GM12878 (cell line): ENCODE data around the gene MLPH. TPM values are rescaled to one million over a fixed set of nuclear protein-coding genes. Genes with fewer than 3 reads are reported as not detected.

Source experiments
- ATAC-seq: fragments of 200-7000 bp; cut with Tn5 transposase; 3 replicates; pipeline ENCODE4 v1.9.1; 2020; ENCODE audit warnings: mild to moderate bottlenecking, moderate library complexity
- BruUV-seq: library from RNA; stranded (reverse); fragments of 400-500 nt; replicated peaks from 2 replicates; lab custom pipeline; 2021; lab: Mats Ljungman, UMichigan
- CTCF ChIA-PET: fragments of 300-600 bp; sonication (Branson Sonifier 250); formaldehyde crosslinking; extraction: SDS; loops from one replicate; lab custom pipeline; 2021; ENCODE audit warnings: inconsistent platforms; lab: Yijun Ruan, JAX
- POLR2A ChIA-PET: fragments of 350-600 bp; formaldehyde crosslinking; extraction: SDS; loops from one replicate; lab custom pipeline; 2021; ENCODE audit warnings: inconsistent platforms; lab: Charles Lee
- RAD21 ChIA-PET: fragments of 300-600 bp; sonication (Branson Sonifier 250); formaldehyde crosslinking; loops from one replicate; lab custom pipeline; 2023; ENCODE audit warnings: antibody characterized with exemption; ENCODE audit not compliant: unreplicated experiment; lab: Charles Lee
- SMC1A ChIA-PET: fragments of 300-600 bp; sonication (Branson Sonifier 250); formaldehyde crosslinking; loops from one replicate; lab custom pipeline; 2023; ENCODE audit not compliant: unreplicated experiment, uncharacterized antibody; lab: Charles Lee
- DNase-seq: peaks from one replicate; pipeline ENCODE4 v3.0.0-alpha.2; 2011; ENCODE audit warnings: low read depth, low spot score
- FAIRE-seq: peaks from 3 replicates; lab custom pipeline; 2011; peaks lifted over from hg19 to GRCh38; lab: Jason Lieb, UNC
- H2AFZ ChIP-seq: 2 replicates; pipeline ENCODE4 v1.6.0; 2011; ENCODE audit warnings: low read depth, low read length, control low read depth; ENCODE audit not compliant: control insufficient read depth
- H3K27ac ChIP-seq: 2 replicates; pipeline ENCODE4 v1.5.1; 2011; ENCODE audit warnings: control low read depth; ENCODE audit not compliant: control insufficient read depth, insufficient read depth
- H3K27me3 ChIP-seq, 2 experiments: replicated peaks in 1 of 2; 2 replicates each; pipeline versions ENCODE4 v1.6.0 to v1.6.1; 2011; ENCODE audit warnings: low read length in 1 of 2; ENCODE audit not compliant: control insufficient read depth in 2 of 2, insufficient read depth in 2 of 2
- H3K36me3 ChIP-seq, 2 experiments: 2 replicates each; pipeline ENCODE4 v1.5.1; 2011; ENCODE audit warnings: low read length in 1 of 2; ENCODE audit not compliant: control insufficient read depth in 2 of 2, insufficient read depth in 2 of 2
- H3K4me1 ChIP-seq: 2 replicates; pipeline ENCODE4 v1.6.1; 2011; ENCODE audit warnings: mild to moderate bottlenecking, low read length, moderate library complexity, mixed read lengths; ENCODE audit not compliant: control insufficient read depth, insufficient read depth
- H3K4me2 ChIP-seq: 2 replicates; pipeline ENCODE4 v1.6.0; 2011; ENCODE audit warnings: control low read depth; ENCODE audit not compliant: control insufficient read depth, insufficient read depth
- H3K4me3 ChIP-seq: fragments of 200-600 bp; sonication (generic); 2 replicates; pipeline ENCODE4 v1.5.1; 2016
- H3K79me2 ChIP-seq: 2 replicates; pipeline ENCODE4 v1.6.0; 2011; ENCODE audit warnings: low read length; ENCODE audit not compliant: control insufficient read depth, insufficient read depth
- H3K9ac ChIP-seq: 2 replicates; pipeline ENCODE4 v1.8.0; 2011; ENCODE audit warnings: low read length, control low read depth, mixed read lengths; ENCODE audit not compliant: control insufficient read depth, insufficient read depth
- H3K9me3 ChIP-seq: replicated peaks from 3 replicates; pipeline ENCODE4 v1.5.1; 2011; ENCODE audit warnings: mild to moderate bottlenecking, low read length; ENCODE audit not compliant: control insufficient read depth, insufficient read depth
- H4K20me1 ChIP-seq: 2 replicates; pipeline ENCODE4 v1.6.0; 2011; ENCODE audit not compliant: control insufficient read depth, insufficient read depth
- BACH1 ChIP-seq: fragments of 450-650 bp; IDR thresholded peaks from 2 replicates; pipeline ENCODE4 v1.6.1; 2017; ENCODE audit warnings: mild to moderate bottlenecking, borderline replicate concordance
- CEBPZ ChIP-seq: fragments of 150-350 bp; IDR thresholded peaks from 2 replicates; pipeline ENCODE4 v1.6.1; 2016; ENCODE audit warnings: low read depth, low read length
- CUX1 ChIP-seq: IDR thresholded peaks from 2 replicates; pipeline ENCODE4 v1.6.1; 2012; ENCODE audit warnings: improper control_type of control experiment, low read depth, low read length; ENCODE audit not compliant: insufficient replicate concordance
- ELK1 ChIP-seq: IDR thresholded peaks from 2 replicates; pipeline ENCODE4 v1.6.1; 2012; ENCODE audit warnings: low read depth, low read length, improper control_type of control experiment
- EP300 ChIP-seq, 2 experiments: fragments of 150-350 bp in 1 of 2; IDR thresholded peaks; 2 replicates each; pipeline ENCODE4 v1.6.1; 2011 to 2012; ENCODE audit warnings: low read depth in 2 of 2, low read length in 2 of 2, borderline replicate concordance in 1 of 2, improper control_type of control experiment in 1 of 2, inconsistent platforms in 1 of 2; ENCODE audit not compliant: control insufficient read depth in 1 of 2
- JUNB ChIP-seq: IDR thresholded peaks from 2 replicates; pipeline ENCODE4 v1.6.1; 2016; ENCODE audit warnings: antibody characterized with exemption, mild to moderate bottlenecking
- KLF5 ChIP-seq: fragments of 450-650 bp; IDR thresholded peaks from 2 replicates; pipeline ENCODE4 v1.6.1; 2014; ENCODE audit warnings: mild to moderate bottlenecking; ENCODE audit not compliant: partially characterized antibody
- MYB ChIP-seq: fragments of 150-350 bp; IDR thresholded peaks from 2 replicates; pipeline ENCODE4 v1.6.1; 2014; ENCODE audit warnings: mild to moderate bottlenecking, low read depth, low read length, borderline replicate concordance
- NFYB ChIP-seq: IDR thresholded peaks from 2 replicates; pipeline ENCODE4 v1.6.1; 2011; ENCODE audit warnings: low read depth, mild to moderate bottlenecking, low read length, improper control_type of control experiment, moderate library complexity; ENCODE audit not compliant: insufficient read depth
- NR2C1 ChIP-seq: fragments of 450-650 bp; IDR thresholded peaks from 2 replicates; pipeline ENCODE4 v1.6.1; 2017; ENCODE audit warnings: antibody characterized with exemption, mild to moderate bottlenecking, moderate library complexity
- PAX5 ChIP-seq: IDR thresholded peaks from 2 replicates; pipeline ENCODE4 v1.6.1; 2011; ENCODE audit warnings: low read depth, low read length, borderline replicate concordance
- RB1 ChIP-seq: fragments of 450-650 bp; formaldehyde crosslinking; IDR thresholded peaks from 2 replicates; pipeline ENCODE4 v1.6.1; 2017; ENCODE audit warnings: mild to moderate bottlenecking, borderline replicate concordance
- SMAD1 ChIP-seq: fragments of 450-650 bp; IDR thresholded peaks from 2 replicates; pipeline ENCODE4 v1.6.1; 2018; ENCODE audit warnings: mild to moderate bottlenecking, low read depth; ENCODE audit not compliant: partially characterized antibody
- SREBF1 ChIP-seq: IDR thresholded peaks from 2 replicates; pipeline ENCODE4 v1.6.1; 2012; ENCODE audit warnings: mild to moderate bottlenecking, low read length
- ZNF622 ChIP-seq: fragments of 450-650 bp; IDR thresholded peaks from 2 replicates; pipeline ENCODE4 v1.6.1; 2017; ENCODE audit warnings: mild to moderate bottlenecking, inconsistent platforms
- WGBS: methylation state at CpG from one replicate; pipeline ENCODE4 v1.1.6; 2016; ENCODE audit warnings: low lambda C conversion rate; ENCODE audit not compliant: insufficient replicate concordance, insufficient coverage; ENCODE audit errors: missing lambda C conversion rate; 5-methylcytosine and 5-hydroxymethylcytosine counted together
- in situ Hi-C: fragments of 300-500 bp; cut with MboI; formaldehyde crosslinking; loops from 9 replicates; pipeline ENCODE4 v1.14.3; 2018; ENCODE audit warnings: mixed read lengths
- intact Hi-C: fragments of 100-400 bp; cut with micrococcal nuclease; formaldehyde crosslinking; loops from one replicate; pipeline ENCODE4 v1.14.2; 2022; ENCODE audit not compliant: unreplicated experiment
- polyA plus RNA-seq, 11 experiments: library from polyadenylated mRNA; depleted of rRNA in 4 of 11; unstranded in 6 of 11; stranded (reverse) in 5 of 11; fragments of >200 nt; fragmentation: Nextera tagmentation in 4 of 11; fragmentation: Illumina TruSeq in 1 of 11; extraction: Ambion mirVana in 4 of 11; extraction: Trizol in 1 of 11; gene quantifications; 1 replicate in 1 of 11; 2 replicates in 10 of 11; pipeline versions ENCODE4 v1.2.1 to v1.2.3, GENCODE V29; 2011 to 2016; ENCODE audit warnings: inconsistent platforms in 2 of 11, missing spikeins in 2 of 11, low read depth in 1 of 11
- total RNA-seq, 4 experiments: library from RNA; depleted of rRNA in 3 of 4; stranded (reverse); fragments of >200 nt in 3 of 4; fragmentation: Illumina TruSeq in 1 of 4; extraction: Trizol in 1 of 4; gene quantifications; 2 replicates each; pipeline versions ENCODE4 v1.2.1 to v1.2.3, GENCODE V29; 2013 to 2021

MLPH gene
- total and polyA plus RNA-seq, 10 of the 15 experiments (the other 5 are each of a cell fraction or from before 2014, with no cell fraction given), result 0.16 to 0.85 TPM; not detected in 8

- H3K4me3 ChIP-seq, result no peak overlapping the region
- ChIA-PET RAD21 (no interaction called here), SMC1A (no interaction called here), CTCF (interaction anchor here (0.6 to 2.8 kb wide), 7 partner anchors 40 to 386 kb away, joined by 3 to 21 read pairs (median 6); partner anchors contain the start of gene COPS8), POLR2A (no interaction called here)
- intact Hi-C loops (loop anchor here (10.0 kb wide), 1 partner anchor 347 kb away; no protein-coding TSS in a partner anchor), in situ Hi-C loops (no loop called here)
- peaks cover 6% of the 10 kb centered on the region; the same call in 1 of the 2 replicates for H3K4me1 ChIP-seq
- BruUV-seq, result no TSS peak
- WGBS, result 67% methylated on average over 8 of the region's 8 CpGs
- no peak overlapping the region for H3K9ac ChIP-seq
- H3K36me3 ChIP-seq, result no peaks in the 10 kb centered on the region
- no peak overlapping the region for H3K4me2 ChIP-seq
- no peaks in the 10 kb centered on the region for H3K79me2 ChIP-seq
- no peak overlapping the region for H2AFZ ChIP-seq
- no peaks in the 10 kb centered on the region for H4K20me1 ChIP-seq
- no peak for DNase-seq
- ATAC-seq, result no peak
- no peak overlapping the region for H3K27ac ChIP-seq
- H3K27me3 ChIP-seq, result peaks cover 0 to 6% of the 10 kb centered on the region in 2 experiments; a peak in 2 of 4 replicates
- no peaks in the 10 kb centered on the region for H3K9me3 ChIP-seq
- no peak for FAIRE-seq
- TF ChIP-seq EP300 (IDR thresholded peaks at IDR 0.05; ENCODE audit: borderline replicate concordance in 1 of 2, control insufficient read depth in 1 of 2, low read depth in 2 of 2, low read length in 2 of 2) (no peak), CEBPZ (no peak), PAX5 (no peak), MYB (no peak), NFYB (no peak), KLF5 (no peak), SMAD1 (no peak), ZNF622 (no peak), NR2C1 (no peak), JUNB (no peak), RB1 (no peak), CUX1 (no peak), SREBF1 (no peak), BACH1 (no peak), ELK1 (no peak)
Measured at GRCh38 chr2:237472187-237472712, 14.8 kb upstream of the MLPH start.
